ENCODE results near the gene RAB36. TPM values are rescaled to one million over a fixed set of nuclear protein-coding genes. Genes with fewer than 3 reads are reported as not detected.

Gene RAB36
- total and polyA plus RNA-seq, 9 of the 15 experiments (the other 6 are each of a cell fraction or from before 2014, with no cell fraction given), result 0.04 to 0.50 (median 0.08) TPM; not detected in 3

GRCh38 chr22:23137905-23138561 lies 7.2 kb upstream of the RAB36 start:
- Histone ChIP-seq H3K9me1 (ENCODE audit: control insufficient read depth, insufficient read depth, low read length) (peaks cover 8% of the 10 kb centered on the region), H3K27me3 (ENCODE audit: control insufficient read depth in 2 of 2, insufficient read depth in 2 of 2, low read length in 2 of 2) (peaks cover 33 to 38% of the 10 kb centered on the region in 2 experiments), H3K9me3 (replicated peaks; ENCODE audit: control insufficient read depth, insufficient read depth, low read depth, low read length) (no peaks in the 10 kb centered on the region), H3K4me2 (ENCODE audit: insufficient read depth, low read length) (no peak overlapping the region), H3K27ac (ENCODE audit: extremely low read depth, low read depth, low read length) (no peak overlapping the region), H2AFZ (ENCODE audit: low read depth, low read length) (no peak overlapping the region), H3K4me1 (replicated peaks in 1 of 2; ENCODE audit: control insufficient read depth in 2 of 2, insufficient read depth in 2 of 2, low read length in 2 of 2) (peaks cover 11 to 14% of the 10 kb centered on the region in 2 experiments), H3K4me3 (no peak overlapping the region), H3K79me2 (ENCODE audit: control insufficient read depth, insufficient read depth, low read length) (no peaks in the 10 kb centered on the region), H3K9ac (ENCODE audit: insufficient read depth in 1 of 2, low read depth in 2 of 2, low read length in 2 of 2) (no peak overlapping the region), H3K36me3 (ENCODE audit: control insufficient read depth, insufficient read depth, low read length) (no peaks in the 10 kb centered on the region), H4K20me1 (replicated peaks; ENCODE audit: control insufficient read depth, insufficient read depth, low read length) (peaks cover 17% of the 10 kb centered on the region)
- intact Hi-C loops (cut with micrococcal nuclease) (no loop called here), in situ Hi-C loops (cut with MboI) (no loop called here)
- TF ChIP-seq STAT6 (CRISPR knock-in tag; IDR thresholded peaks at IDR 0.05) (0 out of 2 replicates have a peak, but pooled peaks have one; percentile 48), SMAD2 (IDR thresholded peaks at IDR 0.05; ENCODE audit: low read depth, low read length) (no peak), ATF3 (IDR thresholded peaks at IDR 0.05) (no peak), ATF3 (CRISPR knock-in tag; conservative IDR thresholded peaks at IDR 0.05) (peak; percentile 57; the same call in 1 of the 2 replicates)
- TF ChIP-seq, protein P1, sequence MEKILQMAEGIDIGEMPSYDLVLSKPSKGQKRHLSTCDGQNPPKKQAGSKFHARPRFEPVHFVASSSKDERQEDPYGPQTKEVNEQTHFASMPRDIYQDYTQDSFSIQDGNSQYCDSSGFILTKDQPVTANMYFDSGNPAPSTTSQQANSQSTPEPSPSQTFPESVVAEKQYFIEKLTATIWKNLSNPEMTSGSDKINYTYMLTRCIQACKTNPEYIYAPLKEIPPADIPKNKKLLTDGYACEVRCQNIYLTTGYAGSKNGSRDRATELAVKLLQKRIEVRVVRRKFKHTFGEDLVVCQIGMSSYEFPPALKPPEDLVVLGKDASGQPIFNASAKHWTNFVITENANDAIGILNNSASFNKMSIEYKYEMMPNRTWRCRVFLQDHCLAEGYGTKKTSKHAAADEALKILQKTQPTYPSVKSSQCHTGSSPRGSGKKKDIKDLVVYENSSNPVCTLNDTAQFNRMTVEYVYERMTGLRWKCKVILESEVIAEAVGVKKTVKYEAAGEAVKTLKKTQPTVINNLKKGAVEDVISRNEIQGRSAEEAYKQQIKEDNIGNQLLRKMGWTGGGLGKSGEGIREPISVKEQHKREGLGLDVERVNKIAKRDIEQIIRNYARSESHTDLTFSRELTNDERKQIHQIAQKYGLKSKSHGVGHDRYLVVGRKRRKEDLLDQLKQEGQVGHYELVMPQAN (IDR thresholded peaks at IDR 0.05; ENCODE audit: borderline replicate concordance), result no peak
- TF ChIP-seq, protein P2, sequence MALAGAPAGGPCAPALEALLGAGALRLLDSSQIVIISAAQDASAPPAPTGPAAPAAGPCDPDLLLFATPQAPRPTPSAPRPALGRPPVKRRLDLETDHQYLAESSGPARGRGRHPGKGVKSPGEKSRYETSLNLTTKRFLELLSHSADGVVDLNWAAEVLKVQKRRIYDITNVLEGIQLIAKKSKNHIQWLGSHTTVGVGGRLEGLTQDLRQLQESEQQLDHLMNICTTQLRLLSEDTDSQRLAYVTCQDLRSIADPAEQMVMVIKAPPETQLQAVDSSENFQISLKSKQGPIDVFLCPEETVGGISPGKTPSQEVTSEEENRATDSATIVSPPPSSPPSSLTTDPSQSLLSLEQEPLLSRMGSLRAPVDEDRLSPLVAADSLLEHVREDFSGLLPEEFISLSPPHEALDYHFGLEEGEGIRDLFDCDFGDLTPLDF (CRISPR knock-in tag; IDR thresholded peaks at IDR 0.05), result 0 out of 2 replicates have a peak, but pooled peaks have one; percentile 18
- DNase-seq (ENCODE audit: extremely low read depth in 1 of 4, low spot score in 3 of 4), result peak in 1 of 4 experiments; percentile 71
- ChIA-PET POLR2A (interaction anchor here (0.6 to 5.6 kb wide), 21 partner anchors 8 to 320 kb away, joined by 3 to 68 read pairs (median 4); no protein-coding TSS in a partner anchor), CTCF (ENCODE audit: low intra/inter-chr PET ratio) (no interaction called here)
- WGBS (ENCODE audit: insufficient coverage, low coverage, missing lambda C conversion rate), result 4% methylated on average over 5 of the region's 5 CpGs
- no peak for FAIRE-seq
- no peak for ATAC-seq
- BruUV-seq (replicated peaks), result no TSS peak

Data from K562 (cell line).